NB4 (cell line): ENCODE data around the gene CIB4.

ENCODE experiments used
- MYC ChIP-seq: IDR thresholded peaks from 2 replicates; pipeline ENCODE4 v1.6.1; 2011; ENCODE audit warnings: low read depth, low read length
- POLR2A ChIP-seq: IDR thresholded peaks from 2 replicates; pipeline ENCODE4 v1.6.1; 2011; ENCODE audit warnings: mild to moderate bottlenecking; ENCODE audit not compliant: insufficient read length; ENCODE audit errors: extremely low read depth
- TF ChIP-seq, protein P1 (sequence below): IDR thresholded peaks from one replicate; pipeline ENCODE4 v1.5.1; 2012; ENCODE audit warnings: low read depth, low read length
- TF ChIP-seq, protein P2 (sequence below): IDR thresholded peaks from 2 replicates; pipeline ENCODE4 v1.6.1; 2011; ENCODE audit warnings: low read depth, low read length

DNA sequence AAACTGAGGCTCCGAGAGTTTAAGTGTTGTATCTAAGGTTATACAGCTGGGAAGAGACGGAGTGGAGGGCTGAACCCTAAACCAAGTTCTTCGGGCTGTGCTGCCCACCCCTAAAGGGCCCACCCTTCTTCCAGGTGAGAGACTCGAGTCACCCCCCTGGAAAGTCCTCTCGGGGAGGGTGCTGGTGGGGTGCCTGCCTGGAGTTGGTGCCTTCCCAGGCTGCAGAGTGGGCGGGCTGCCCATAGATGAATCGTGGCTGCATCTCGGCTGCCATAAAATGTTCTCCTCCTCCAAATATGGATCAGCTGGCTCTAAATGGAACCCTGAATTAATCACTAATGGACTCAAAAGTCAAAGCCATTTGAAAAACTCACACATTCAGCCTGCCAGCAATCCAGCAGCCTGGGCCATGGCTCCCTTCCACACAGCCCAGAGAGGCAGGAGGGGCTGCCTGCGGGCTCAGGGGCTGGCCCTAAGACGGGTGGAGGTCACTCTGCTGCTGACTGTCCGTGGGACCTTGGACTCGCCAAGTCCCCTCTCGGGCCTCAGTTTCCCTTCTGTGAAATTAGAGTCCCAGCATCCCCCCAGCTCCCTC is 7.7 kb downstream of the CIB4 start:
- TF ChIP-seq, protein P1, sequence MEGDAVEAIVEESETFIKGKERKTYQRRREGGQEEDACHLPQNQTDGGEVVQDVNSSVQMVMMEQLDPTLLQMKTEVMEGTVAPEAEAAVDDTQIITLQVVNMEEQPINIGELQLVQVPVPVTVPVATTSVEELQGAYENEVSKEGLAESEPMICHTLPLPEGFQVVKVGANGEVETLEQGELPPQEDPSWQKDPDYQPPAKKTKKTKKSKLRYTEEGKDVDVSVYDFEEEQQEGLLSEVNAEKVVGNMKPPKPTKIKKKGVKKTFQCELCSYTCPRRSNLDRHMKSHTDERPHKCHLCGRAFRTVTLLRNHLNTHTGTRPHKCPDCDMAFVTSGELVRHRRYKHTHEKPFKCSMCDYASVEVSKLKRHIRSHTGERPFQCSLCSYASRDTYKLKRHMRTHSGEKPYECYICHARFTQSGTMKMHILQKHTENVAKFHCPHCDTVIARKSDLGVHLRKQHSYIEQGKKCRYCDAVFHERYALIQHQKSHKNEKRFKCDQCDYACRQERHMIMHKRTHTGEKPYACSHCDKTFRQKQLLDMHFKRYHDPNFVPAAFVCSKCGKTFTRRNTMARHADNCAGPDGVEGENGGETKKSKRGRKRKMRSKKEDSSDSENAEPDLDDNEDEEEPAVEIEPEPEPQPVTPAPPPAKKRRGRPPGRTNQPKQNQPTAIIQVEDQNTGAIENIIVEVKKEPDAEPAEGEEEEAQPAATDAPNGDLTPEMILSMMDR: no peak
- TF ChIP-seq POLR2A (no peak), MYC (no peak)
- TF ChIP-seq, protein P2, sequence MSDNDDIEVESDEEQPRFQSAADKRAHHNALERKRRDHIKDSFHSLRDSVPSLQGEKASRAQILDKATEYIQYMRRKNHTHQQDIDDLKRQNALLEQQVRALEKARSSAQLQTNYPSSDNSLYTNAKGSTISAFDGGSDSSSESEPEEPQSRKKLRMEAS: no peak
